Measurements from ENCODE around the gene GRIN3B.

DNA sequence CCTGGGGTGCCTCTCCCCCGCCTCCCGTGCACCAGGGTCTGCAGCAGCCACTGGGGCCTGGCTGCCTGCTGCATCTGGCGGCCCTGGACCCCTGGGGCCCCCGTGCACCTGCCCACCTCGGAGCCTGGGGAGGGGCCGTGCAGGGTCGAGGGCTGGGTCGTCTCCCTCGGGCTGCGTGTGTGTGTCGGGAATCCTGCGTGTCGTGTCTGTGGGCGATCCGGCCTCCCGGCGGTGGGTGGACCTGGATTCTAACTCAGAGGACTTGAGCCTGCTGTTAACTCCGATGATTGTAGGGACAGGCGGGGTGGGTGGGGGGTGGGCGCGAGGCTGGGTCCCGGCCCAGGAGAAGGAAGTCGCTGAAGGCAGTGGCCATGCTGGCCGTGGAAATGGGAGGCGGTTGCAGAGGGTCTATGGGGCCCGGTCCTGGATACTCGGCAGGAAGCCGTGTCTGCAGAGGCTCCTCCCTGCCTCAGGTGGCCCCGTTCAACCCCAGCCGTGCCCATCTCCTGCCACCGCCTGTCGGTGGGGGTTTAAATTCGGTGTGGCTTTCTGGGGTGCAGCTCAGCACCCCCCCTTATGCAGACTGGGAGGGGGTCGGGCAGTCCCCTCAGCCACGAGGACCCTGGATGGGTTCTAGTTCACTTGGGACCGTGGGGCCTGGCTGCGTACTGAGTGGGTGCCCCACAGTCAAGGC is 25.5 kb upstream of the GRIN3B start:
- TF ChIP-seq, protein P1, sequence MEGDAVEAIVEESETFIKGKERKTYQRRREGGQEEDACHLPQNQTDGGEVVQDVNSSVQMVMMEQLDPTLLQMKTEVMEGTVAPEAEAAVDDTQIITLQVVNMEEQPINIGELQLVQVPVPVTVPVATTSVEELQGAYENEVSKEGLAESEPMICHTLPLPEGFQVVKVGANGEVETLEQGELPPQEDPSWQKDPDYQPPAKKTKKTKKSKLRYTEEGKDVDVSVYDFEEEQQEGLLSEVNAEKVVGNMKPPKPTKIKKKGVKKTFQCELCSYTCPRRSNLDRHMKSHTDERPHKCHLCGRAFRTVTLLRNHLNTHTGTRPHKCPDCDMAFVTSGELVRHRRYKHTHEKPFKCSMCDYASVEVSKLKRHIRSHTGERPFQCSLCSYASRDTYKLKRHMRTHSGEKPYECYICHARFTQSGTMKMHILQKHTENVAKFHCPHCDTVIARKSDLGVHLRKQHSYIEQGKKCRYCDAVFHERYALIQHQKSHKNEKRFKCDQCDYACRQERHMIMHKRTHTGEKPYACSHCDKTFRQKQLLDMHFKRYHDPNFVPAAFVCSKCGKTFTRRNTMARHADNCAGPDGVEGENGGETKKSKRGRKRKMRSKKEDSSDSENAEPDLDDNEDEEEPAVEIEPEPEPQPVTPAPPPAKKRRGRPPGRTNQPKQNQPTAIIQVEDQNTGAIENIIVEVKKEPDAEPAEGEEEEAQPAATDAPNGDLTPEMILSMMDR (conservative IDR thresholded peaks at IDR 0.05), result no peak
- no peak for TF ChIP-seq EZH2 (IDR thresholded peaks at IDR 0.05; ENCODE audit: low read depth)

All from PC-9 (cell line).